AG09319 (cell line): Measurements from ENCODE around the gene TRPV6.

Experiments
- DNase-seq: peaks from one replicate; pipeline ENCODE4 v3.0.0-alpha.2; 2010; ENCODE audit warnings: low read depth; ENCODE audit errors: extremely low read depth
- TF ChIP-seq, protein P1 (sequence below): IDR thresholded peaks from 2 replicates; pipeline ENCODE4 v1.5.1; 2011; ENCODE audit warnings: low read depth, mild to moderate bottlenecking, inconsistent platforms, low read length, moderate library complexity

The TRPV6 gene

DNA sequence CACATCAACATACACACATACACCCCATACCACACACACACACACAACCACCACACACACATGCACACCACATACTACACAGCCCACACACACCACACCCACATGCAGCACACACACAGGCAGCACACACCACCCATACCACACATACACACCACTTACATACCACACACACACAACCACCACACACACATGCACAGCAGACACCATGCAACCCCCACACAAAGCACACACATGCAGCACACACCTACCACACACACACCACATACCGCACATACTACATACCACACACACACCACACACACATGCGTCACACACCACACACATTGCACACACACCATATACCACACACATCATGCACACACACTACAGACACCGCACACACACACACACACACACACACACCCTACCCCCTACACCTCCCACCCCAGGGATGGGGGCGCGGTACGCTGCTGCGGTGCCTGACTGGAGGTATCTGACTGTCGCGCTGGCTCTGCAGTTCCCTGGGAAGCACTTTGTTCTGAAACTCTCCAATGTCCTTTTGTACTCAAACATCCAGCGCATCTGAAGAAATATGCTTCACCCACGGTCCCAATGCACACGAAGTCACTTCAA, 5.4 kb upstream of the TRPV6 start:
- DNase-seq, result no peak
- TF ChIP-seq, protein P1, sequence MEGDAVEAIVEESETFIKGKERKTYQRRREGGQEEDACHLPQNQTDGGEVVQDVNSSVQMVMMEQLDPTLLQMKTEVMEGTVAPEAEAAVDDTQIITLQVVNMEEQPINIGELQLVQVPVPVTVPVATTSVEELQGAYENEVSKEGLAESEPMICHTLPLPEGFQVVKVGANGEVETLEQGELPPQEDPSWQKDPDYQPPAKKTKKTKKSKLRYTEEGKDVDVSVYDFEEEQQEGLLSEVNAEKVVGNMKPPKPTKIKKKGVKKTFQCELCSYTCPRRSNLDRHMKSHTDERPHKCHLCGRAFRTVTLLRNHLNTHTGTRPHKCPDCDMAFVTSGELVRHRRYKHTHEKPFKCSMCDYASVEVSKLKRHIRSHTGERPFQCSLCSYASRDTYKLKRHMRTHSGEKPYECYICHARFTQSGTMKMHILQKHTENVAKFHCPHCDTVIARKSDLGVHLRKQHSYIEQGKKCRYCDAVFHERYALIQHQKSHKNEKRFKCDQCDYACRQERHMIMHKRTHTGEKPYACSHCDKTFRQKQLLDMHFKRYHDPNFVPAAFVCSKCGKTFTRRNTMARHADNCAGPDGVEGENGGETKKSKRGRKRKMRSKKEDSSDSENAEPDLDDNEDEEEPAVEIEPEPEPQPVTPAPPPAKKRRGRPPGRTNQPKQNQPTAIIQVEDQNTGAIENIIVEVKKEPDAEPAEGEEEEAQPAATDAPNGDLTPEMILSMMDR, result no peak

DNA sequence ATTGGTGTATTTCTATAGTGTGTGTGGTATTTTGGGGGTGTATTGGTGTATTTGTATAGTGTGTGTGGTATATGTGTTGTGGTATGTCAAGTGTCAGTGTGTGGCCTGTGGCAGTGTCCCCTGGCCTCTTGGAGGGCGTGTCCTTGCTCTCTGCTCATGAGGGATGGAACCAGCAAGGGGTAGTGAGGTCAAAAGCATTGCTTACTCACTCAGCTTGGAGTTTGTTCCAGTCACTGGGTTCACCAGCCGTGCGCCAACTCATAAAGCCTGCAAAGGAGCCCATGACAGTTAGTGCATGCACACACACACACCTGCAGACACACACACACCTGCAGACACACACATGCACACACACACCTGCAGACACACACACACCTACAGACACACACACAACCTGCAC, 4.3 kb upstream of the TRPV6 start:
- TF ChIP-seq, protein P1, result no peak
- no peak for DNase-seq

DNA sequence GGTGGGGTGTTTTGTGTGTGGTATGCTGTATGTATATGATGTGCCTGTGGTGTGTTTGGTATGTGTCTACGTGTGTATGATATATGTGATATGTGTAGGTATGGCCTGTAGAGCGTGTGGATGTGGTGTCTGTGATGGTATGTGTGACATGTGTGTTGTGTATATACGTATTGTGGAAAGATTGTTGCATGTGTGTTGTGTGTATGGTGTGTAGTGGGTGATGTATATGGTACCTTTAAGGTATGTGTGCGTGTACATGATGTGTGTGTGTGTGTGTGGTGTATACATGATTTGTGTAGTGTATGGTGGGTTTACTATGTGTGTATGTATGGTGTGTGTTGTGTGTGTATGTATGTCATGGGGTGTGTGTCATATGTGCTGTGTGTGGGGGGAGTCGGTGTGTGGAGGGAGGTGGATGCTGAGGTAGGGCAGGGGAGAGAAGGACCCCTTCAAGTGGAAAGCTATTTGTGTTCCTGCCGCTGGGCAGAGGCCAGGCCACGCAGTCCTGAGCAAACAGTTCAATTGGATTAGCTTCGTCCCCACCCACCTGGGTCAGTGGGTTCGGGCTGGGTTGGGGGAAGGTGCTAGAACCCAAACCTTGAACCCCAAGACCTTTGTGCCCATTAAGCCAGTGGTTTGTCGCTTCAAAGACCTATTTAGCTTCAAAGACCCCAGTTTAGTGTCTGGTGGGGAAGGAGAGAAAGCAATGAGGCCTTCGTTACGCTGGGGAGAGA, 1.9 kb upstream of the TRPV6 start:
- TF ChIP-seq, protein P1, result no peak
- no peak for DNase-seq

DNA sequence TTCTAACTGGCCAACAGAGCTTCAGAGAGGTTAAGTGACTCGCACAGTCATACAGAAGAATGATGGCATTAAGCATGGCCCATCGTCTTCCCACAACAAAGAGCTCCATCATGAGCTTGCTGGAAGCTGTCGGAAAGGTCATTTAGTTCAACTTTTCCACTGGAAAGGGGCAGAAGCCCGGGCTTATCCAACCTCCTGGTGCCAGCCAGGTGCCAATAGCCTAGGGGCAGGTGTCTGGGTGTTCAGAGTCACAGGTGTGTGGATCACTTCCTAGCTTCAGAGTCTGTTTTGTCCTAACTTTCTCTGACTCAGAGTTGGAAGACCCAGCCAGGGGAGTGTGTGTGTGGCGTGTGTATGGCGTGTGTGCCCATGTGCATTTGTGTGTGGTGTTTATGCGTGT, 1.3 kb upstream of the TRPV6 start:
- DNase-seq, result no peak
- TF ChIP-seq, protein P1, result no peak

DNA sequence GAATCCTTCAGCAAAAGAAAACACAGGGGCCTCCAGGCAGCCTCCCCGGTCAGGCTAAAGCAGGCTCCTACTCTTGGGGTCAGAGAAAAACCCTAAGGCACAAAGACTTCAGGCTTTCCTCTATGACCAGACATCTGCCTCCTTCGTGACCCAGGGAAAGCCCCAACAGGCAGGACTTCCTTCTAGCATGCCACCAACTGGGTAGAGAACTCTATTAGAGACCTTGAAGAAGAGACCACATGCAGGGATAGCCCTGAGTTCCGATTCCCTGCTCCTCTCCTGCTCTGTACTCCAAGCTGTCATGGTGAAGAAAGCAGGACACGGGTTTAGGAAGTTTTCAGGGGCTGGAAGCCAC, 1.3 kb downstream of the TRPV6 start:
- DNase-seq, result no peak
- TF ChIP-seq, protein P1, result no peak

DNA sequence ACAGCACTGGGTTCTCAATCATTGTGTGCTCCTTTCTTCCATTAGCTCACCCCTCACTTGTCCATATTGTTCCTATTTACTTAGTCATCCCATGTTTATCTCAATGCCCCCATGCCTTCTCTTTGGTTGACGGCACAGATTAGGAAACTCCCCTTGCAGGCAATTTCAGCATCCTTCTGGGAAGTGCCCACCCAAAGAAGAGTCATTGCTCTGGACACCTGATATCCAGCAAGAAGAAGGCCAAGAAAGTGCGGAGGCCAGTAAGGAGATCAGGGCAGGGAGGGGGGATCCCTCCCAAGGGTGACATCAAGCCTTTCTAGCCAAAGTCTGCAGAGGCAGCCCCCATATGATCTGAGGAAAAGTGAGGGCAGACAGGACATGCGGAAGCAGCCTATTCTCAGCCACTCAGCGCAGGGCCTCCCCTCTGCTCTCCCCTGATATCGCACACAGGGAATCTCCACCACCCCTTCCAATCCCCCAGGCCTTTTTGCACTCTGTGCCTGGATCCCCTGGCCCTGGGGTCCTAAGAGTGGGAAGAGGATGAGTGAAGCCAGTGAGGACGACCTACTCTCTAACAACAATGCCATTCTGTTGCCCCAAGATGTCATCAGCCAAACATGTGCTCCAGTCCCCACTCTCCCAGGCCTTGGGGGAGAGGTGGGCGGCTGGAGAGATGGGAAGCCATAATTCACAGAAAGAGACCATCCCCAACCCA, 1.8 kb downstream of the TRPV6 start:
- TF ChIP-seq, protein P1, result no peak
- DNase-seq, result no peak

DNA sequence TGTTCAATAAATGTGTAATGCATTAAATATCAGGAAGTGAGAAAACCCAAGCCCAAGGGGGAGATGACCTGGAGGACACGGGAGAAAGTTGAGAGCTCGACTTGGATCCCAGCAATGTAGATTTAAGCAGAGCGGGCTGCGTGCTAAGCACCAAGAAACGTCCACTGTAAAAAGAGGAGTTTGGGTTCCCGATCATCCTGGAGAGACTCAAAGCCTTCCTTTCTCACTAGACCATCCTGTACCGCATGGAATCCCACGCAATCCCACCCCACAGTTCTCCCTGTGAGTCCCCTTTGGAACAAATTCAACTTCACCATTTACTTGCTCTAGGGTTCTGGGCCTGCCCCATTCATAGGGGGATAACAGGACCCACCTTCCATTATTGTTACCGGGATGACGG, 2.4 kb downstream of the TRPV6 start:
- DNase-seq, result no peak
- TF ChIP-seq, protein P1, result no peak
